IMR-90 (cell line): ENCODE measurements around the gene NCF2. TPM values are rescaled to one million over a fixed set of nuclear protein-coding genes. Genes with fewer than 3 reads are reported as not detected.

Experiments used
- ATAC-seq: fragments of 200-7000 bp; cut with Tn5 transposase; 2 replicates; pipeline ENCODE4 v1.9.1; 2020; ENCODE audit warnings: low read depth, mild to moderate bottlenecking, moderate library complexity
- Bru-seq: library from RNA; stranded (reverse); fragments of 400-500 nt; gene quantifications from one replicate; lab custom pipeline; 2021; lab: Mats Ljungman, UMichigan
- BruChase-seq, 2 experiments: library from RNA; stranded (reverse); fragments of 400-500 nt; gene quantifications; one replicate each; lab custom pipeline; 2021; lab: Mats Ljungman, UMichigan
- BruUV-seq: library from RNA; stranded (reverse); fragments of 400-500 nt; replicated peaks from 2 replicates; lab custom pipeline; 2021; lab: Mats Ljungman, UMichigan
- CTCF ChIA-PET: fragments of 300-600 bp; formaldehyde crosslinking; extraction: SDS; loops from one replicate; lab custom pipeline; 2021; ENCODE audit warnings: antibody characterized with exemption; lab: Yijun Ruan, JAX
- POLR2A ChIA-PET: fragments of 300-600 bp; sonication (Branson Sonifier 250); formaldehyde crosslinking; loops from one replicate; lab custom pipeline; 2022; ENCODE audit warnings: antibody characterized with exemption; ENCODE audit not compliant: unreplicated experiment; lab: Charles Lee
- DNase-seq: peaks from one replicate; pipeline ENCODE4 v3.0.0; 2013
- H2AFZ ChIP-seq: replicated peaks from 2 replicates; pipeline ENCODE3; 2013; ENCODE audit warnings: low read length, mild to moderate bottlenecking; ENCODE audit not compliant: poor library complexity
- H2AK5ac ChIP-seq: 2 replicates; pipeline ENCODE4 v1.6.1; 2013; ENCODE audit warnings: low read depth, low read length, inconsistent platforms
- H2AK9ac ChIP-seq: replicated peaks from 2 replicates; pipeline ENCODE3; 2013; ENCODE audit warnings: mild to moderate bottlenecking, low read depth, low read length, moderate library complexity; ENCODE audit not compliant: poor library complexity
- H2BK120ac ChIP-seq: 2 replicates; pipeline ENCODE4 v1.6.1; 2013; ENCODE audit warnings: low read depth, low read length, inconsistent platforms
- H2BK15ac ChIP-seq: 3 replicates; pipeline ENCODE4 v1.6.1; 2013; ENCODE audit warnings: low read depth, low read length, inconsistent platforms
- H2BK20ac ChIP-seq: 2 replicates; pipeline ENCODE4 v1.6.1; 2013; ENCODE audit warnings: low read depth, mild to moderate bottlenecking, inconsistent platforms, low read length, moderate library complexity
- H2BK5ac ChIP-seq: 2 replicates; pipeline ENCODE4 v1.6.1; 2013; ENCODE audit warnings: mild to moderate bottlenecking, low read depth, low read length, inconsistent platforms; ENCODE audit not compliant: poor library complexity, severe bottlenecking
- H3K14ac ChIP-seq: replicated peaks from 2 replicates; pipeline ENCODE4 v1.6.1; 2013; ENCODE audit warnings: low read depth, low read length, inconsistent platforms
- H3K18ac ChIP-seq: 2 replicates; pipeline ENCODE4 v1.6.1; 2013; ENCODE audit warnings: low read depth, low read length, control low read depth
- H3K23ac ChIP-seq: 2 replicates; pipeline ENCODE4 v1.6.1; 2013; ENCODE audit warnings: low read depth, low read length, inconsistent platforms
- H3K27ac ChIP-seq: 2 replicates; pipeline ENCODE4 v1.5.1; 2013; ENCODE audit warnings: mild to moderate bottlenecking, control low read depth, low read length; ENCODE audit not compliant: insufficient read depth
- H3K27me3 ChIP-seq: 2 replicates; pipeline ENCODE4 v1.6.1; 2013; ENCODE audit warnings: low read length; ENCODE audit not compliant: control insufficient read depth, insufficient read depth
- H3K36me3 ChIP-seq: 2 replicates; pipeline ENCODE4 v1.6.1; 2013; ENCODE audit warnings: low read length, mixed read lengths; ENCODE audit not compliant: control insufficient read depth, insufficient read depth
- H3K4ac ChIP-seq: 2 replicates; pipeline ENCODE4 v1.6.1; 2013; ENCODE audit warnings: low read depth, low read length, inconsistent platforms
- H3K4me1 ChIP-seq: 2 replicates; pipeline ENCODE4 v1.6.1; 2013; ENCODE audit warnings: low read length, mixed read lengths; ENCODE audit not compliant: control insufficient read depth, insufficient read depth
- H3K4me2 ChIP-seq: 2 replicates; pipeline ENCODE4 v1.6.1; 2013; ENCODE audit warnings: low read depth, mild to moderate bottlenecking, control low read depth, low read length, moderate library complexity
- H3K4me3 ChIP-seq: 2 replicates; pipeline ENCODE4 v1.5.1; 2013; ENCODE audit warnings: low read depth, mild to moderate bottlenecking, control low read depth, low read length, moderate library complexity; ENCODE audit not compliant: insufficient read depth
- H3K56ac ChIP-seq: 2 replicates; pipeline ENCODE4 v1.6.1; 2013; ENCODE audit warnings: low read length, inconsistent platforms; ENCODE audit not compliant: insufficient read depth; ENCODE audit errors: extremely low read depth
- H3K79me1 ChIP-seq, 2 experiments: 2 replicates each; pipeline ENCODE4 v1.6.1; 2013; ENCODE audit warnings: low read length in 2 of 2, inconsistent platforms in 1 of 2, low read depth in 1 of 2
- H3K9ac ChIP-seq: 2 replicates; pipeline ENCODE4 v1.6.1; 2013; ENCODE audit warnings: low read depth, low read length, control low read depth
- H3K9me1 ChIP-seq: 2 replicates; pipeline ENCODE4 v1.6.1; 2013; ENCODE audit warnings: low read length, inconsistent platforms; ENCODE audit not compliant: insufficient read depth
- H3K9me3 ChIP-seq: 2 replicates; pipeline ENCODE4 v1.6.1; 2013; ENCODE audit warnings: low read length; ENCODE audit not compliant: control insufficient read depth, insufficient read depth
- H4K20me1 ChIP-seq: 2 replicates; pipeline ENCODE4 v1.6.1; 2013; ENCODE audit warnings: low read length, inconsistent platforms; ENCODE audit not compliant: insufficient read depth
- H4K5ac ChIP-seq: 2 replicates; pipeline ENCODE4 v1.6.1; 2013; ENCODE audit warnings: mild to moderate bottlenecking, low read depth, low read length, control low read depth
- H4K8ac ChIP-seq, 2 experiments: 2 replicates each; pipeline ENCODE4 v1.6.1; 2013; ENCODE audit warnings: low read depth in 2 of 2, low read length in 2 of 2, control low read depth in 1 of 2, inconsistent platforms in 1 of 2
- H4K91ac ChIP-seq: 2 replicates; pipeline ENCODE4 v1.6.1; 2013; ENCODE audit warnings: low read depth, low read length, inconsistent platforms; ENCODE audit not compliant: insufficient read depth
- FOS ChIP-seq: fragments of 150-350 bp; IDR thresholded peaks from 2 replicates; pipeline ENCODE4 v1.6.1; 2016; ENCODE audit warnings: low read depth, low read length
- MXI1 ChIP-seq: IDR thresholded peaks from 2 replicates; pipeline ENCODE4 v1.6.1; 2012; ENCODE audit warnings: low read depth, mild to moderate bottlenecking, low read length, moderate library complexity, borderline replicate concordance
- POLR2A ChIP-seq: IDR thresholded peaks from 2 replicates; pipeline ENCODE4 v1.6.1; 2012; ENCODE audit warnings: mild to moderate bottlenecking, low read depth, low read length
- RAD21 ChIP-seq: IDR thresholded peaks from 2 replicates; pipeline ENCODE4 v1.6.1; 2012; ENCODE audit warnings: low read length, improper control_type of control experiment
- RCOR1 ChIP-seq: IDR thresholded peaks from 2 replicates; pipeline ENCODE4 v1.6.1; 2012; ENCODE audit warnings: mild to moderate bottlenecking, low read length, improper control_type of control experiment; ENCODE audit not compliant: insufficient replicate concordance
- RFX5 ChIP-seq: IDR thresholded peaks from 2 replicates; pipeline ENCODE4 v1.8.0; 2012; ENCODE audit warnings: low read depth, mild to moderate bottlenecking, low read length, moderate library complexity
- SMC3 ChIP-seq: fragments of 150-350 bp; IDR thresholded peaks from 2 replicates; pipeline ENCODE4 v1.6.1; 2016; ENCODE audit warnings: low read depth, mild to moderate bottlenecking, antibody characterized with exemption, low read length, moderate library complexity
- WGBS, 2 experiments: methylation state at CpG; one replicate each; pipeline versions ENCODE4 v1.1.5 to v1.1.7; 2013; ENCODE audit warnings: missing lambda C conversion rate in 2 of 2; ENCODE audit not compliant: insufficient read length in 1 of 2; ENCODE audit errors: extremely low coverage in 2 of 2; 5-methylcytosine and 5-hydroxymethylcytosine counted together
- dilution Hi-C: fragments of 300-500 bp; cut with HindIII; formaldehyde crosslinking; loops from one replicate; pipeline ENCODE4 v1.14.3; 2018; ENCODE audit warnings: low sequenced_read_pairs; ENCODE audit not compliant: unreplicated experiment
- in situ Hi-C: fragments of 300-500 bp; cut with MboI; formaldehyde crosslinking; loops from 3 replicates; pipeline ENCODE4 v1.14.3; 2019; ENCODE audit warnings: low sequenced_read_pairs, inconsistent platforms, mixed read lengths
- intact Hi-C: fragments of 100-400 bp; cut with micrococcal nuclease; formaldehyde crosslinking; loops from 2 replicates; pipeline ENCODE4 v1.10.0; 2022
- long read RNA-seq: library from polyadenylated mRNA; unstranded; transcript quantifications from one replicate; pipeline ENCODE4 v2.0.0, GENCODE V29; 2021; ENCODE audit not compliant: unreplicated experiment
- polyA plus RNA-seq, 3 experiments: library from polyadenylated mRNA; depleted of rRNA; stranded (reverse); fragments of >200 nt; gene quantifications; 2 replicates each; pipeline ENCODE4 v1.2.3, GENCODE V29; 2012; ENCODE audit warnings: low replicate concordance in 1 of 3
- total RNA-seq: library from RNA; depleted of rRNA; stranded (reverse); fragments of >200 nt; gene quantifications from 2 replicates; pipeline ENCODE4 v1.2.3, GENCODE V29; 2012; rRNA removed
- TF ChIP-seq, protein P1 (sequence below): fragments of 150-350 bp; IDR thresholded peaks from 2 replicates; pipeline ENCODE4 v1.6.1; 2016; ENCODE audit warnings: low read depth, mild to moderate bottlenecking, low read length, moderate library complexity, borderline replicate concordance

NCF2 gene, protein sequence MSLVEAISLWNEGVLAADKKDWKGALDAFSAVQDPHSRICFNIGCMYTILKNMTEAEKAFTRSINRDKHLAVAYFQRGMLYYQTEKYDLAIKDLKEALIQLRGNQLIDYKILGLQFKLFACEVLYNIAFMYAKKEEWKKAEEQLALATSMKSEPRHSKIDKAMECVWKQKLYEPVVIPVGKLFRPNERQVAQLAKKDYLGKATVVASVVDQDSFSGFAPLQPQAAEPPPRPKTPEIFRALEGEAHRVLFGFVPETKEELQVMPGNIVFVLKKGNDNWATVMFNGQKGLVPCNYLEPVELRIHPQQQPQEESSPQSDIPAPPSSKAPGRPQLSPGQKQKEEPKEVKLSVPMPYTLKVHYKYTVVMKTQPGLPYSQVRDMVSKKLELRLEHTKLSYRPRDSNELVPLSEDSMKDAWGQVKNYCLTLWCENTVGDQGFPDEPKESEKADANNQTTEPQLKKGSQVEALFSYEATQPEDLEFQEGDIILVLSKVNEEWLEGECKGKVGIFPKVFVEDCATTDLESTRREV
- total RNA-seq, result 2.8 and 3.2 TPM in 2 replicates
- polyA plus RNA-seq (2012; rRNA removed), result 2.6 and 4.2 TPM in 2 replicates
- 0.45 and 1.8 TPM in 2 replicates for polyA plus RNA-seq (2012; cell fraction: cytosol; rRNA removed)
- 0.52 and 0.64 TPM in 2 replicates for polyA plus RNA-seq (2012; cell fraction: nucleus; rRNA removed; ENCODE audit: low replicate concordance)
- percentile 13 among the genes with signal in this experiment for Bru-seq, nascent RNA
- percentile 16 among the genes with signal in this experiment for BruChase-seq, experiment 1, labeled RNA remaining after a 6-hour chase
- percentile 8 among the genes with signal in this experiment for BruChase-seq, experiment 2, labeled RNA remaining after a 2-hour chase
- long read RNA-seq, partial matches to known transcripts, result 1 of 2 reads
- long read RNA-seq, other reads (novel, unspliced or antisense), result 1 of 2 reads

DNA sequence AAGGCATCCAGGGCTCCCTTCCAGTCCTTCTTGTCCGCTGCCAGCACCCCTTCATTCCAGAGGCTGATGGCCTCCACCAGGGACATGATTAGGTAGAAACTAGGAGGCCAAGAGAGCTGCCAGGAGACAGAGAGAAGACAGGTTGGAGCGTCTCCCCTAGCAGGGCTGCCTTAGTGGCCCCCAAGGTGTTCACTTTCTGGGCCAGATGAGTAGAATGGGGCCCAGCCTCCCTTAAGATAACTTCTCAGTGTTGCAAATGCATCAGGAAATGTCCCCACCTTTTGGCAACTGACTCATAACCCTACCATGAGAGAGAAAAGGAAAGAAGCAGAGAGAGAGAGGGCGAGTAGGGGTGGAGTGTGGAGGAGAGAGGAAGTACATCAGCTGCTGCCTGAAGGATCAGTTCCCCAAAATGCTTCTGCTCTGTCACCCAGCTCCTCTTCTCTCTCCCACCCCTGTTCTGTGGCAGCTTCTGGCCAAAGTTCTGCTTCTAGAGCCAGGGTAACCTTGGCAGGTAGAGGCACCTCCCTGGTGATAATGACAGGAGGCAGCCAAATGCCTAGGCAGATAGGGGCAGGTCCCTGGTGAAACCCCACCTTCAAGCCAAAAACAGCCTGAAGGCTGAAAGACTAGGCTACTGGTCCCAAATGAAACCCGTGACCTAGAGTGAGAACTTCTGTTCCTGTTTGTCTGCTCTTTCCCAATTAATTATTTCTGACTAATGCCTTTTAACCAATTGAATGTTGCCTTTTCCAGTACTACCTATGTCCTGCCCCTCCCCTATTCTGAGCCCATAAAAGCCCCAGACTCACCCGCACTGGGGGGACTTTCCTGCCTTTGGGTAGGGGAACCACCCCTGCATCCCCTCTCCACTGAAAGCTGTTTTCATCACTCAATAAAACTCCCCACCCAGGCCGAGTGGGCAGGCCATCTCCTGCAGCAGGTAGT is at the start of gene NCF2:
Gene NCF2, minus strand, starts transcription at position 216 of the 948 bp plus-strand sequence. Its CDS starts 130 bp downstream, at position 86.
- POLR2A ChIA-PET, result no interaction called here
- BruUV-seq, result no TSS peak
- peak; percentile 51; the same call in 1 of the 2 replicates for ATAC-seq
- WGBS, 2 experiments, result no CpG with 5 or more reads among the region's 6 CpGs
- Histone ChIP-seq H4K5ac (no peak within 1 kb of the TSS), H3K56ac (no peak within 1 kb of the TSS), H3K4me1 (0 out of 2 replicates have a peak, but pooled peaks cover 2% of the 10 kb centered on the region), H2AK5ac (no peak within 1 kb of the TSS), H3K79me1 (no peaks in the 10 kb centered on the region), H3K4me2 (no peak within 1 kb of the TSS), H3K9me3 (no peaks in the 10 kb centered on the region), H3K9me1 (peaks cover 3% of the 10 kb centered on the region; the same call in 1 of the 2 replicates), H3K36me3 (no peaks in the 10 kb centered on the region), H3K14ac (no peak within 1 kb of the TSS), H2BK15ac (no peak within 1 kb of the TSS), H2BK5ac (no peak within 1 kb of the TSS), H4K20me1 (no peaks in the 10 kb centered on the region), H2AK9ac (no peak within 1 kb of the TSS), H3K4ac (no peak within 1 kb of the TSS; the same call in 1 of the 2 replicates), H3K18ac (no peak within 1 kb of the TSS), H2BK20ac (no peak within 1 kb of the TSS), H3K27me3 (no peaks in the 10 kb centered on the region), H2BK120ac (no peak within 1 kb of the TSS), H4K8ac (peak within 1 kb of the TSS in 1 of 2 experiments; percentile 9; a peak in 1 of 4 replicates), H3K9ac (no peak within 1 kb of the TSS), H3K27ac (no peak within 1 kb of the TSS), H3K4me3 (no peak within 1 kb of the TSS), H4K91ac (no peak within 1 kb of the TSS), H2AFZ (peak within 1 kb of the TSS; percentile 83), H3K23ac (no peak within 1 kb of the TSS)
- DNase-seq, result peak; percentile 57
- dilution Hi-C loops (no loop called here), in situ Hi-C loops (no loop called here), intact Hi-C loops (no loop called here)
- TF ChIP-seq, protein P1, sequence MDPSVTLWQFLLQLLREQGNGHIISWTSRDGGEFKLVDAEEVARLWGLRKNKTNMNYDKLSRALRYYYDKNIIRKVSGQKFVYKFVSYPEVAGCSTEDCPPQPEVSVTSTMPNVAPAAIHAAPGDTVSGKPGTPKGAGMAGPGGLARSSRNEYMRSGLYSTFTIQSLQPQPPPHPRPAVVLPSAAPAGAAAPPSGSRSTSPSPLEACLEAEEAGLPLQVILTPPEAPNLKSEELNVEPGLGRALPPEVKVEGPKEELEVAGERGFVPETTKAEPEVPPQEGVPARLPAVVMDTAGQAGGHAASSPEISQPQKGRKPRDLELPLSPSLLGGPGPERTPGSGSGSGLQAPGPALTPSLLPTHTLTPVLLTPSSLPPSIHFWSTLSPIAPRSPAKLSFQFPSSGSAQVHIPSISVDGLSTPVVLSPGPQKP, result no peak
- TF ChIP-seq POLR2A (no peak), SMC3 (no peak), RFX5 (no peak), FOS (no peak), MXI1 (no peak), RCOR1 (no peak), RAD21 (no peak)
- CTCF ChIA-PET, result interaction anchor here (1.1 kb wide), 1 partner anchor 19 kb away, joined by 4 read pairs; no protein-coding TSS in a partner anchor
